GM21576 (cell line): Measurements from ENCODE around the gene RAD51D.
"Not testable (repeated sequence)": the region's sequence is repeated elsewhere in the genome, so short reads cannot be mapped to it uniquely, and the experiment has no call there.

ENCODE experiments used
- ATAC-seq: cut with Tn5 transposase; IDR thresholded peaks from one replicate; pipeline ENCODE4 v1.9.1; 2021; ENCODE audit warnings: mild to moderate bottlenecking, moderate library complexity; ENCODE audit not compliant: unreplicated experiment

RAD51D gene

DNA sequence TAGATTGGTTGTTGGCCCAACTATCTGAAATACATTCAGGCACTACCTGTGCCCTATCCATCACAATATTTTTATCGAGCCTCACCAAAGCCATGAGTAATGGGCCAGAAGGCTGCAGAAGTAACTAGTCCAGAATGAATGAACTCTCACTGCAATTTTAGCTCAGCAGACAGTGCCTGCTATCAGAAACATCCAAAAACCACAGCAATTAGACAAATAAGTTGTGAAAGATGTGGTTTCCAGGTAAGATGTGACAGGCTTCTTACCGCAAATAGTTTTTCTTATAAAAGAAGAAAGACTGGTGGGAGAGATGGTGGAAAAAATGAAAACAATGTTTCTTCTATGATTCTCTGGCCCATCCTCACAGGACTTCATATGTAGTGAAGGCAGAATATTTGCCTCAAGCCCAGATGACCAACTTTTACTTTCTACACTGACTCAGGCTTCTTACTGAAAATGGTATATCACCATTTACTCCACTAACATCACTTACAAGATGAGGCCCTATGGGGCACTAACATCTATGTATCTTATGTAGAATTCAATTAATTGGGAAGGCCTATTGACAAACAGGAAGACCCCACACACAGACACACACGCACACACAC lies 46.4 kb downstream of the RAD51D start:
- ATAC-seq, result no peak

DNA sequence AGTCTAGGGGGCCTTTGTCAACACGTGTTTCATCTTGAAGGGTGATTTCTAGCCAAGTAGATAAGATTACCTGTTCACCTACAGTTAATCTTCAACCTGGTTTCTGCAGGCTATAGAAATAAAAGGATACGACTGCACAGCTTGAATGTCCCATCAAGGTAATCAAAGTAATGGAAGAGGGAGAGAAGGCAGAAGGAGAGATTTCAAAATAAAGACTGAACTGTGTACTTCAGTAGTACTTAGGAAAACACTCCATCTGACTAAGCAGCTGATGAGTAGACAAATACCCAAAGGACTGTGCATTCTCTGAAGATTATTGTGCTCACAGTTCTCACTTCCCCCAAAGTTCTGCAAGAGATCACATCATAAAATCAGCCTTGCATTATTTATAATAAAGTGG lies 50.3 kb downstream of the RAD51D start:
- no peak for ATAC-seq

GRCh38 chr17:35068249-35068648 lies 51.4 kb downstream of the RAD51D start:
- no peak for ATAC-seq

GRCh38 chr17:35065880-35066279 lies 53.8 kb downstream of the RAD51D start:
- ATAC-seq, result no peak

DNA sequence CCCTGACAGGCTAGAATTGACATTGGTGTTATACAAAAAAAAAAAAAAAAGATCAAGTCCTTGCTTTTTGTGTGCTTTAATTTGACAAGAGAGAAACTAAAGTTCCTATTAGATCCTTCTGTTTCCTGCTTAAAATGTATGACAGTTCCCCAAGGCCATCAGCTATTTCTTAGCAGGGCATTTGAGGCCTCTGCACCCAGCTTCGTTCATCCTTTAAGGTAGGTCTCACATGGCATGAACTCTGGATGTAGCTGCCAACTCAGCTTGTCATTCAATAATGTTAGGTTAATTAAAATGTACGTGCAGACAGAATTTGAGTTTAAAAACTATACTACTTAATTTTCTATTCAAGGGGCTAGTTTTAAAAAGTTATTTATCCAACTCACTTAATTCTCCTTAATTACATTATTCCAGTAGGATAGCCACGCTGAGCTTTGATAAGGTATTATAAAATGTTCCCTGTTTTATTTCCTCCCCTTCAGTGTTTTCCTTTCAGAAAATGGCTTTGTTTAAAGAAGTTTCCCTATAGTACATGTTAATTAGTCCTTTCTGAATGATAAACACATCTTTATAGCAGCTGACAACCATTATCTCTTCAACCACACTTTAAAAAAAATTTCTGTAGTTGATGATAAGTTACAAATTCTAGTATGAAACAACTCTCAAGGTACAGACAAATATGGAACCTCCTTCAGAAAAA lies 55.0 kb downstream of the RAD51D start:
- ATAC-seq, result no peak

DNA sequence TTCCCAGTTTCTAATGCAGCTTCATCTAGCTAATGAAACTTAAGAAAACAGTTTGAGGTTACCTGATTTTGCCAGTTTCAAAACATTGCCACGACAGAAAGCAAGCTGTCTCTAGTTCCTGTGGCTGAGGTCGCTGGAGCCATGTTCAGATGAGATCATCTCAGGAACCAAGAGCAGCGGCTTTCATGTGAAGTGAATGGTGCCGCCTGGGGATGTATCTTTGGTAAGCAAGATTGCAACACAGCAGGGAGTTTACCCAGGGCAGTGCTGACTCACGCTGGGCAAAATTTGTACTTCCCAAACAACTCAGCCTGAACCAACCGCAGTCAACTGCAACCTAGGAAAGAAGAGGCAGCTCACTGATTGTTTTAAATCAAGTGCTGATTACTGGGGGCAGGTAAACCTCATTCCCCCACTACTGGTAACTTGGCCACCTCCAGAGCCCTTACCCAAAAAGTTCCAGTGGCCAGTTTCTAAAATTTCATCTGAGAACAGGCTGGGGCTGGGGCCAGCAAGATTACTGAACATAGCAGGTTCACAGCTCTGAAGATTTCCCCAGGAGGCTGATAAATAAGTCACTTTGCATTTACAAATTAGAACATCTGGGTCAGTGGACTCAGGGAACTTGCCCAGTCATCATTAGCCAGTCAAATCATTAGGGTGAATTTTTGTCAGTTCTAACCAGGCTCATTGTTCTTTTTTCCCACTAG lies 56.0 kb downstream of the RAD51D start, which contains the start of gene RFFL:
RFFL (minus strand) TSS at position 194 of the 710 bp plus-strand sequence. CDS start 37,154 bp downstream, outside the sequence.
- ATAC-seq, result peak; percentile 88

DNA sequence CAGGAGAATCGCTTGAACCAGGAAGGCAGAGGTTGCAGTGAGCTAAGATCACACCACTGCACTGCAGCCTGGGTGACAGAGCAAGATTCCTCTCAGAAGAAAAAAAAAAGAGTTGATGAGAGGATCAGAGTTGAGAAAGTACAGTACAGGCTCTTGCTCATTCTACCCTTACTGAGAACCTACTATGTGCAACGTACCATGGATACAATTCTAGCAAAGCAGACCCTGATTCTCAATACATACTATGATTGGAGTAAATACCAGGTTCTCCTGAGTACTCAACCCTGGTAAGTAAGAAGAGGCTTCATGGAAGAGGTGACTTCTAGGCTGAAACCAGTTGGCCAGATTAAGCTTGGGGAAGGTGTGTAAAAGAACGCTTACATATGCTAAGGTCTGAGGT lies 57.4 kb downstream of the RAD51D start:
- ATAC-seq, result no peak

DNA sequence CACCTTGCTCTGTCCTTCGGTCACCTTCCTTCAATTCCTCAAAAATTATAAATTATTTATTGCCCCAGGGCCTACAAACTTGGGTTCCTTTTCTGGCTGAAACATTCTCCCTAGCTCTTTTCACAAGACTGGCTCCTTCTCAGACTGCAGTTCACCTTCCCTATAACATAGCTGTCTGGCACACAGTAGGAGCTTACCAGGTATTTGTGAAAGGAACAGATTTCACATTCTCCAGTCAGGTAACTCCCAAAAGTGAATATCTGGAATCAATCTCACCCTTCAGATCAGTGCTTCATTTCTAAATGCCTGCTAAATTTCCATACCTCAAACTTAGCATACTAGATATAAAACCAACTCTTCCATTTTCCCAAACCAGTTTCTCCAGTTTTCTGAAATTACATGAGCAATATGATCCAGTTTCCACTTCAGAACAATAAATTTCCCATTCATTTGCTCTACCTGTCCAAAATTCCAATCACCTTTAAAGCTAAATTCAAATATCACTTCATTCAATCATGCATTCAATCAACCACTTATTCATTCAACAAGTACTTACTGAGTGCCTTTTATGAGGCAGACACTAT lies 62.2 kb downstream of the RAD51D start:
- no peak for ATAC-seq

- ATAC-seq, result no peak
Observed at GRCh38 chr17:35056013-35056412, 63.6 kb downstream of the RAD51D start.

GRCh38 chr17:35053204-35053603 lies 66.5 kb downstream of the RAD51D start:
- ATAC-seq, result no peak

DNA sequence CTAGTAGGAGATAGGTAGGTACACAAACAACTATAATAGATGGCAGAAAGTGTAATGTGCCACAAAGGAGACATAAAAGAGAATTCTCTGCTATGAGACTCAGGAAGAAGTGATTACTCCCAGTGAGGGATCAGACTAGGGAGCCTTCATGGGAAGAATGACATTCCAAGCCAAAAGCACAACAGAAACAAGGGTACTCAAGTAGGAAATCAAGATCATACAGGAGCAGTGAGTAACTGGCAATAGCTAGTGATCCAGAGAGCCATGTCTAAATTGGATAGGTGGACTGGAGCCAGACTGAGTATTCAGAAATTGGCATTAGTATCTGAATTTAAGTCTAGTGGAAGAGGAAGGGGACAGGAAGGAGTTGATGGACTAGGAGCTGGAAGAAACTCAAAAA lies 66.9 kb downstream of the RAD51D start:
- no peak for ATAC-seq

DNA sequence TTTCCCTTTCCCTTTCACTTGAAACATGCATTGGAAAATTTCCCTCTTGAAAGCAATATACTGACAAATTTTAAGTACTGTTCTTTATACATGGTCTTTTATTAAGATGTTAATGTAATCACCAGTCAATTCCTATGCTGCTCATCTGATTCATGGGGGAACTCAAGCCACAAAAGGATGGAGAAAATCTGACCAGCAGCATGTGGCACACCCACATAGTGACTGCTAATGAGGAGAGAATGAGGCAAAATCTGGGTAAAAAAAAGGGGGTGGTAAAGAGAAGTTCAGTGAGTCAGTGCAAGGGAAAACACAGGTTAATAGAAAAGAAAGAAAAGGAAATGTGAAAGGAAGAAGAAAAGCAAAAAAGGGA lies 67.4 kb downstream of the RAD51D start:
- ATAC-seq, result no peak

DNA sequence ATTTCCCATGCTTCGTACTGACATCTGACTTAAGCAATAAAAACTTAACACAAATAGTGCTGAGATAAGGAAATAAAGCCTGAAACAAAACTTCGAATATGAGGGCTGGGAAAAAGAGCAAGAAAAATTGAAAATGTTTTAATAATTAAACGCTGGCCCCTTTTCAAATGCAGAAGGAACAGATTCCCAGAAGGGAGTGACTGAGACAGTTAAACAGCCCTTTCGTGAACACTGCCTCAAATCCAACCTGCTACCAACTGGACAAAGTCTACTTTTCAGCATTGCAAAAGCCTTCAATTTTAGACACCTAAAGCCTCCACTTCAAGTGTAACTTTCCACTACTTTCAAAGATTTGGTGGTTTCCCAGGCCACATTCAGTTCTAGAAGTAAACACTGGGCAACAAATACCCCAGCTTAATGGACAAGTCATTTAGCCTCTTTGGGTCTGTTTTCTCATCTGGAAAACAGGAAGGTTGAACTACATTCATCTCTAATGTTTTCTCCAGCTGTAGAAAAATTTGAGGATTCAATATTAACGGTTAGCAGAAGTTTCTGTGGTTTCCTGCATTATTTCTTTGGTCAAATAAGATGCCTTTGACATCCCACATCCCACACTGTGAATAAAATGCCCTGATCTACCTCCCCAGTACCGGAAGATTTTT lies 68.0 kb downstream of the RAD51D start:
- no peak for ATAC-seq

DNA sequence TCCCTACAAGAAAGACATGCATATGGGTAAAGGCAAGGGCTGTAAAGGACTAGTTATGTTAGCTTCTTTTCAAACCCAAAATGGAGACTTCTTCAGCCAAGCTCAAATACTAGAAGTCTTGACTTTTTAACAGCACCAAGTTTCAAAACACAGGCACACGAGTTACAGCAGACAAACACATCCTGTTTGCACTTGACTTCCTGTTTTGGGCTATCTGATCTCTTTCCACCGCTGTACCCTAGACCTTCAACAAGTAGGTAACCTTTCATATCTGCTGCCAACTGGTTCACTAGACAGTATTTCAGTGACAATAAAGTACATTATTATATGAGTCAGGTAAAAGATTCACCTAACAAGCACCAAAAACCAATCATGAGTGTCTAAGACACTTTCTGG lies 68.5 kb downstream of the RAD51D start:
- ATAC-seq, result peak; percentile 53

DNA sequence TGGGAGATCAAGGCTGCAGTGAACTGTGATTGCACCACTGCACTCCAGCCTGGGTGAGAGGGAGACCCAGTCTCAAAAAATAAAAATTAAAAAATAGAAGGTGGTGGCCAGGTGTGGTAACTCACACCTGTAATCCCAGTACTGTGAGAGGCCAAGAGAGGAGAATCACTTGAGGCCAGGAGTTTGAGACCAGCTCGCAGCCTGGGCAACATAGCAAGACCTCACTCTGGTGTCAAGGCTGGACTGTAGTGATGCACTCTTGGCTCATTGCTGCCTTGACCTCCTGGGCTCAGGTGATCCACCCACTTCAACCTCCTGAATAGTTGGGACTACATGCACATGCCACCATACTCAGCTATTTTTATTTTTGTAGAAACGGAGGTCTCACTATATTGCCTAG lies 69.5 kb downstream of the RAD51D start:
- ATAC-seq, result no peak

DNA sequence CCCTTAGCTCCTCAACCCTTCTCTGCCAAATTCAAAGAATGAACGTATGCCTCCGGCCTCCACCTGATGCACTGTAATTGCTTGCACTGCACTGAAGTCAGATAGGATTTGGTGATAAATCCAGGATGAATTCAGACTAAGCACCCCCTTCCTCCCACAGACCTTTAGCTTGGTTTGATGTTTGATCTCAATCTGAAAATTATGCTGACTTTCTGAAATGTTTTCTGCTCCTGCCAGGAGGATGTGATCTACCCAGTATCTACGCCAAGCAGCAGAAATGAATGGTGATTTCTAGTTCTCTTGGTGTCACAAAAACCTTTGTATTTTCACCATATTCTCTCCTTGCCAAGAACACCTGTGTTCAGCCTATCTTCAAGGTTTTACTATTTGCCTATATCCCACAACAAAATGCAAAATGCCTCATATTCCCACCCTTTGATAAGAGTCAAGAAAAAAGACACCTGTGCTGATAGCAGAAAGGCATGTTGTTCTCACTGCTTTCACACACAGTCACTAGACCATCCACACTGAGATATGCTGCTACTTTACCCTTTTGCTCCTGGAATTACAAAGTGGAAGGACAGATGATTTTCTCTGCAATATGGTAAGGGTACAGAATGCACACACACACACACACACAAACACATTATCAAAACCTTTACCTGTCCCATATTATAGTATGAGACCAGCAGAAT lies 70.8 kb downstream of the RAD51D start:
- ATAC-seq, result no peak

- peak; percentile 35 for ATAC-seq
Observed at GRCh38 chr17:35046740-35047283, 72.8 kb downstream of the RAD51D start.

DNA sequence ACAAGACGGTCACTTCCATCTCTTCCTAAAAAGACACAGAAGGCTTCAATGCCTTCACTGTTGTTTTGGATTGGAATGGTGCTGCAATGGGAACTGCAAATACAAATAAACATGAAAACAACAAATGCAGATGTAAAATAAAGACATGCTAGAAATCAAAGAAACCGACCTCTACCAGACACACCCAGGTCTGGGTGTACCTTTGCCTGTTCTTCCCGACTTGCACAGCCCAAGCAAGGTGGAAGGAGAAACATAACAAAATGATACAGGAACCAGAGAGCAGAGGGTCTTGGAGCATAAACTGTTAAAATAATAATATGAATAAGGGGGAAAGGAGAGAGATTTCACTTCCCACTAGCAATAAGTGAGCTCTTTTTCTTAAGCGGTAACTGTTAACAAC lies 73.4 kb downstream of the RAD51D start:
- ATAC-seq, result no peak

GRCh38 chr17:35045458-35045979 lies 74.1 kb downstream of the RAD51D start:
- not testable (repeated sequence) for ATAC-seq

DNA sequence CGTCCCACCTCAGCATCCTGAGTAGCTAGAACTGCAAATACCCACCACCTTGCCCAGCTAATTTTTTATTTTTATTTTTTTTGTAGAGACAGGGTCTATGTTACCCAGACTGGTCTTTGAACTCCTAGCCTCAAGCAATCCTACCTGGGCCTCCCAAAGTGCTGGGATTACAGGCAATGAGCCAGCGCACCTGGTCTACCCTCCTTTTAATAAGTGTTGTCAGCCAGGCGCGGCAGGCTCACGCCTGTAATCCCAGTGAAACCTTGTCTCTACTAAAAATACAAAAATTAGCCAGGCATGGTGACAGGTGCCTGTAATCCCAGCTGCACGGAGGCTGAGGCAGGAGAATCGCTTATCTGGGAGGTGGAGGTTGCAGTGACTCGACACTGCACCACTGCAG lies 75.5 kb downstream of the RAD51D start:
- ATAC-seq, result no peak
